Testis (tissue), 2 donors: Measurements from ENCODE around the gene CYGB.

Source experiments
- CTCF ChIP-seq, 3 experiments: fragments of 450-650 bp in 2 of 3; fragments of 200-600 bp in 1 of 3; sonication (generic) in 1 of 3; IDR thresholded peaks; one replicate each; pipeline ENCODE4 v1.5.1; 2016 to 2019; ENCODE audit warnings: antibody characterized with exemption in 3 of 3, mild to moderate bottlenecking in 2 of 3, moderate library complexity in 1 of 3
- POLR2A ChIP-seq: fragments of 450-650 bp; IDR thresholded peaks from one replicate; pipeline ENCODE4 v1.6.1; 2017; ENCODE audit warnings: antibody characterized with exemption, mild to moderate bottlenecking, moderate library complexity

GRCh38 chr17:76538281-76538931 lies 897 bp upstream of the CYGB start:
- no peak for TF ChIP-seq CTCF (IDR thresholded peaks at IDR 0.05)
- no peak for TF ChIP-seq POLR2A
